IMR-90 (cell line): ENCODE results near the gene MACROD1. TPM values are rescaled to one million over a fixed set of nuclear protein-coding genes. Genes with fewer than 3 reads are reported as not detected.
A peak's percentile ranks its signal among the peaks of the same experiment; 100 is the strongest.

Experiments used
- ATAC-seq: fragments of 200-7000 bp; cut with Tn5 transposase; 2 replicates; pipeline ENCODE4 v1.9.1; 2020; ENCODE audit warnings: low read depth, mild to moderate bottlenecking, moderate library complexity
- BruUV-seq: library from RNA; stranded (reverse); fragments of 400-500 nt; replicated peaks from 2 replicates; lab custom pipeline; 2021; lab: Mats Ljungman, UMichigan
- CTCF ChIA-PET: fragments of 300-600 bp; formaldehyde crosslinking; extraction: SDS; loops from one replicate; lab custom pipeline; 2021; ENCODE audit warnings: antibody characterized with exemption; lab: Yijun Ruan, JAX
- POLR2A ChIA-PET: fragments of 300-600 bp; sonication (Branson Sonifier 250); formaldehyde crosslinking; loops from one replicate; lab custom pipeline; 2022; ENCODE audit warnings: antibody characterized with exemption; ENCODE audit not compliant: unreplicated experiment; lab: Charles Lee
- DNase-seq: peaks from one replicate; pipeline ENCODE4 v3.0.0; 2013
- H2AFZ ChIP-seq: replicated peaks from 2 replicates; pipeline ENCODE3; 2013; ENCODE audit warnings: low read length, mild to moderate bottlenecking; ENCODE audit not compliant: poor library complexity
- H2AK5ac ChIP-seq: 2 replicates; pipeline ENCODE4 v1.6.1; 2013; ENCODE audit warnings: low read depth, low read length, inconsistent platforms
- H2AK9ac ChIP-seq: replicated peaks from 2 replicates; pipeline ENCODE3; 2013; ENCODE audit warnings: mild to moderate bottlenecking, low read depth, low read length, moderate library complexity; ENCODE audit not compliant: poor library complexity
- H2BK120ac ChIP-seq: 2 replicates; pipeline ENCODE4 v1.6.1; 2013; ENCODE audit warnings: low read depth, low read length, inconsistent platforms
- H2BK15ac ChIP-seq: 3 replicates; pipeline ENCODE4 v1.6.1; 2013; ENCODE audit warnings: low read depth, low read length, inconsistent platforms
- H2BK20ac ChIP-seq: 2 replicates; pipeline ENCODE4 v1.6.1; 2013; ENCODE audit warnings: low read depth, mild to moderate bottlenecking, inconsistent platforms, low read length, moderate library complexity
- H2BK5ac ChIP-seq: 2 replicates; pipeline ENCODE4 v1.6.1; 2013; ENCODE audit warnings: mild to moderate bottlenecking, low read depth, low read length, inconsistent platforms; ENCODE audit not compliant: poor library complexity, severe bottlenecking
- H3K14ac ChIP-seq: replicated peaks from 2 replicates; pipeline ENCODE4 v1.6.1; 2013; ENCODE audit warnings: low read depth, low read length, inconsistent platforms
- H3K18ac ChIP-seq: 2 replicates; pipeline ENCODE4 v1.6.1; 2013; ENCODE audit warnings: low read depth, low read length, control low read depth
- H3K23ac ChIP-seq: 2 replicates; pipeline ENCODE4 v1.6.1; 2013; ENCODE audit warnings: low read depth, low read length, inconsistent platforms
- H3K27ac ChIP-seq: 2 replicates; pipeline ENCODE4 v1.5.1; 2013; ENCODE audit warnings: mild to moderate bottlenecking, control low read depth, low read length; ENCODE audit not compliant: insufficient read depth
- H3K27me3 ChIP-seq: 2 replicates; pipeline ENCODE4 v1.6.1; 2013; ENCODE audit warnings: low read length; ENCODE audit not compliant: control insufficient read depth, insufficient read depth
- H3K36me3 ChIP-seq: 2 replicates; pipeline ENCODE4 v1.6.1; 2013; ENCODE audit warnings: low read length, mixed read lengths; ENCODE audit not compliant: control insufficient read depth, insufficient read depth
- H3K4ac ChIP-seq: 2 replicates; pipeline ENCODE4 v1.6.1; 2013; ENCODE audit warnings: low read depth, low read length, inconsistent platforms
- H3K4me1 ChIP-seq: 2 replicates; pipeline ENCODE4 v1.6.1; 2013; ENCODE audit warnings: low read length, mixed read lengths; ENCODE audit not compliant: control insufficient read depth, insufficient read depth
- H3K4me2 ChIP-seq: 2 replicates; pipeline ENCODE4 v1.6.1; 2013; ENCODE audit warnings: low read depth, mild to moderate bottlenecking, control low read depth, low read length, moderate library complexity
- H3K4me3 ChIP-seq: 2 replicates; pipeline ENCODE4 v1.5.1; 2013; ENCODE audit warnings: low read depth, mild to moderate bottlenecking, control low read depth, low read length, moderate library complexity; ENCODE audit not compliant: insufficient read depth
- H3K56ac ChIP-seq: 2 replicates; pipeline ENCODE4 v1.6.1; 2013; ENCODE audit warnings: low read length, inconsistent platforms; ENCODE audit not compliant: insufficient read depth; ENCODE audit errors: extremely low read depth
- H3K79me1 ChIP-seq, 2 experiments: 2 replicates each; pipeline ENCODE4 v1.6.1; 2013; ENCODE audit warnings: low read length in 2 of 2, inconsistent platforms in 1 of 2, low read depth in 1 of 2
- H3K9ac ChIP-seq: 2 replicates; pipeline ENCODE4 v1.6.1; 2013; ENCODE audit warnings: low read depth, low read length, control low read depth
- H3K9me1 ChIP-seq: 2 replicates; pipeline ENCODE4 v1.6.1; 2013; ENCODE audit warnings: low read length, inconsistent platforms; ENCODE audit not compliant: insufficient read depth
- H3K9me3 ChIP-seq: 2 replicates; pipeline ENCODE4 v1.6.1; 2013; ENCODE audit warnings: low read length; ENCODE audit not compliant: control insufficient read depth, insufficient read depth
- H4K20me1 ChIP-seq: 2 replicates; pipeline ENCODE4 v1.6.1; 2013; ENCODE audit warnings: low read length, inconsistent platforms; ENCODE audit not compliant: insufficient read depth
- H4K5ac ChIP-seq: 2 replicates; pipeline ENCODE4 v1.6.1; 2013; ENCODE audit warnings: mild to moderate bottlenecking, low read depth, low read length, control low read depth
- H4K8ac ChIP-seq, 2 experiments: 2 replicates each; pipeline ENCODE4 v1.6.1; 2013; ENCODE audit warnings: low read depth in 2 of 2, low read length in 2 of 2, control low read depth in 1 of 2, inconsistent platforms in 1 of 2
- H4K91ac ChIP-seq: 2 replicates; pipeline ENCODE4 v1.6.1; 2013; ENCODE audit warnings: low read depth, low read length, inconsistent platforms; ENCODE audit not compliant: insufficient read depth
- CEBPB ChIP-seq: IDR thresholded peaks from 2 replicates; pipeline ENCODE4 v1.6.1; 2012; ENCODE audit warnings: low read depth, low read length, improper control_type of control experiment
- CHD1 ChIP-seq: IDR thresholded peaks from 2 replicates; pipeline ENCODE4 v1.6.1; 2012; ENCODE audit warnings: low read depth, low read length, improper control_type of control experiment
- CTCF ChIP-seq: conservative IDR thresholded peaks from 2 replicates; pipeline ENCODE4 v1.5.1; 2012; ENCODE audit warnings: mild to moderate bottlenecking, low read depth, low read length, improper control_type of control experiment
- FOS ChIP-seq: fragments of 150-350 bp; IDR thresholded peaks from 2 replicates; pipeline ENCODE4 v1.6.1; 2016; ENCODE audit warnings: low read depth, low read length
- MAZ ChIP-seq: IDR thresholded peaks from 2 replicates; pipeline ENCODE4 v1.6.1; 2012; ENCODE audit warnings: low read depth, mild to moderate bottlenecking, low read length, improper control_type of control experiment, moderate library complexity, borderline replicate concordance
- MXI1 ChIP-seq: IDR thresholded peaks from 2 replicates; pipeline ENCODE4 v1.6.1; 2012; ENCODE audit warnings: low read depth, mild to moderate bottlenecking, low read length, moderate library complexity, borderline replicate concordance
- NFE2L2 ChIP-seq: fragments of 150-350 bp; IDR thresholded peaks from 2 replicates; pipeline ENCODE4 v1.6.1; 2016; ENCODE audit warnings: low read depth, mild to moderate bottlenecking, low read length
- POLR2A ChIP-seq: IDR thresholded peaks from 2 replicates; pipeline ENCODE4 v1.6.1; 2012; ENCODE audit warnings: mild to moderate bottlenecking, low read depth, low read length
- RAD21 ChIP-seq: IDR thresholded peaks from 2 replicates; pipeline ENCODE4 v1.6.1; 2012; ENCODE audit warnings: low read length, improper control_type of control experiment
- RCOR1 ChIP-seq: IDR thresholded peaks from 2 replicates; pipeline ENCODE4 v1.6.1; 2012; ENCODE audit warnings: mild to moderate bottlenecking, low read length, improper control_type of control experiment; ENCODE audit not compliant: insufficient replicate concordance
- RFX5 ChIP-seq: IDR thresholded peaks from 2 replicates; pipeline ENCODE4 v1.8.0; 2012; ENCODE audit warnings: low read depth, mild to moderate bottlenecking, low read length, moderate library complexity
- SMC3 ChIP-seq: fragments of 150-350 bp; IDR thresholded peaks from 2 replicates; pipeline ENCODE4 v1.6.1; 2016; ENCODE audit warnings: low read depth, mild to moderate bottlenecking, antibody characterized with exemption, low read length, moderate library complexity
- WGBS, 2 experiments: methylation state at CpG; one replicate each; pipeline versions ENCODE4 v1.1.5 to v1.1.7; 2013; ENCODE audit warnings: missing lambda C conversion rate in 2 of 2; ENCODE audit not compliant: insufficient read length in 1 of 2; ENCODE audit errors: extremely low coverage in 2 of 2; 5-methylcytosine and 5-hydroxymethylcytosine counted together
- dilution Hi-C: fragments of 300-500 bp; cut with HindIII; formaldehyde crosslinking; loops from one replicate; pipeline ENCODE4 v1.14.3; 2018; ENCODE audit warnings: low sequenced_read_pairs; ENCODE audit not compliant: unreplicated experiment
- in situ Hi-C: fragments of 300-500 bp; cut with MboI; formaldehyde crosslinking; loops from 3 replicates; pipeline ENCODE4 v1.14.3; 2019; ENCODE audit warnings: low sequenced_read_pairs, inconsistent platforms, mixed read lengths
- intact Hi-C: fragments of 100-400 bp; cut with micrococcal nuclease; formaldehyde crosslinking; loops from 2 replicates; pipeline ENCODE4 v1.10.0; 2022
- polyA plus RNA-seq, 3 experiments: library from polyadenylated mRNA; depleted of rRNA; stranded (reverse); fragments of >200 nt; gene quantifications; 2 replicates each; pipeline ENCODE4 v1.2.3, GENCODE V29; 2012; ENCODE audit warnings: low replicate concordance in 1 of 3
- total RNA-seq: library from RNA; depleted of rRNA; stranded (reverse); fragments of >200 nt; gene quantifications from 2 replicates; pipeline ENCODE4 v1.2.3, GENCODE V29; 2012
- TF ChIP-seq, protein P1 (sequence below): fragments of 150-350 bp; IDR thresholded peaks from 2 replicates; pipeline ENCODE4 v1.6.1; 2017; ENCODE audit warnings: mild to moderate bottlenecking, antibody characterized with exemption, low read length, low read depth
- TF ChIP-seq, protein P2 (sequence below): fragments of 150-350 bp; IDR thresholded peaks from 2 replicates; pipeline ENCODE4 v1.6.1; 2016; ENCODE audit warnings: low read depth, mild to moderate bottlenecking, low read length, moderate library complexity, borderline replicate concordance

The MACROD1 gene
- total and polyA plus RNA-seq, 2 of the 4 experiments (the other 2 are of a cell fraction), result 2.5 to 9.3 TPM

GRCh38 chr11:64041846-64042245 is 124.1 kb downstream of the MACROD1 start:
- Histone ChIP-seq H3K27ac (no peak overlapping the region), H3K4me2 (no peak overlapping the region), H2BK120ac (no peak overlapping the region), H4K20me1 (peaks cover 7% of the 10 kb centered on the region; the same call in 1 of the 2 replicates), H3K4me1 (no peaks in the 10 kb centered on the region), H3K36me3 (no peaks in the 10 kb centered on the region), H3K4me3 (no peak overlapping the region), H3K9ac (no peak overlapping the region), H4K8ac (no peak overlapping the region), H3K14ac (no peak overlapping the region), H4K91ac (no peak overlapping the region), H3K56ac (no peak overlapping the region), H2BK20ac (no peak overlapping the region), H2AK5ac (no peak overlapping the region), H3K27me3 (no peaks in the 10 kb centered on the region; the same call in 1 of the 2 replicates), H3K18ac (no peak overlapping the region), H3K23ac (no peak overlapping the region), H2BK5ac (no peak overlapping the region), H3K4ac (no peak overlapping the region), H4K5ac (no peak overlapping the region), H3K79me1 (no peaks in the 10 kb centered on the region), H3K9me3 (no peaks in the 10 kb centered on the region), H3K9me1 (no peaks in the 10 kb centered on the region), H2AFZ (peak overlapping the region; percentile 1), H2BK15ac (no peak overlapping the region), H2AK9ac (no peak overlapping the region)
- ChIA-PET POLR2A (no interaction called here), CTCF (no interaction called here)
- intact Hi-C loops, result no loop called here
- BruUV-seq, result no TSS peak
- DNase-seq (no peak), ATAC-seq (no peak)
- WGBS, 2 experiments, result 94% methylated on average over 6 of the region's 9 CpGs; no CpG with 5 or more reads in 1 of the 2 experiments
- no peak for TF ChIP-seq CEBPB
- TF ChIP-seq MAZ, result no peak
- no peak for TF ChIP-seq NFE2L2
- no peak for TF ChIP-seq CHD1
- TF ChIP-seq FOS, result no peak
- no peak for TF ChIP-seq RCOR1
- TF ChIP-seq MXI1, result no peak
- TF ChIP-seq RAD21, result no peak
- TF ChIP-seq, protein P1, sequence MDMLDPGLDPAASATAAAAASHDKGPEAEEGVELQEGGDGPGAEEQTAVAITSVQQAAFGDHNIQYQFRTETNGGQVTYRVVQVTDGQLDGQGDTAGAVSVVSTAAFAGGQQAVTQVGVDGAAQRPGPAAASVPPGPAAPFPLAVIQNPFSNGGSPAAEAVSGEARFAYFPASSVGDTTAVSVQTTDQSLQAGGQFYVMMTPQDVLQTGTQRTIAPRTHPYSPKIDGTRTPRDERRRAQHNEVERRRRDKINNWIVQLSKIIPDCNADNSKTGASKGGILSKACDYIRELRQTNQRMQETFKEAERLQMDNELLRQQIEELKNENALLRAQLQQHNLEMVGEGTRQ, result no peak
- no peak for TF ChIP-seq CTCF
- TF ChIP-seq POLR2A, result no peak
- TF ChIP-seq, protein P2, sequence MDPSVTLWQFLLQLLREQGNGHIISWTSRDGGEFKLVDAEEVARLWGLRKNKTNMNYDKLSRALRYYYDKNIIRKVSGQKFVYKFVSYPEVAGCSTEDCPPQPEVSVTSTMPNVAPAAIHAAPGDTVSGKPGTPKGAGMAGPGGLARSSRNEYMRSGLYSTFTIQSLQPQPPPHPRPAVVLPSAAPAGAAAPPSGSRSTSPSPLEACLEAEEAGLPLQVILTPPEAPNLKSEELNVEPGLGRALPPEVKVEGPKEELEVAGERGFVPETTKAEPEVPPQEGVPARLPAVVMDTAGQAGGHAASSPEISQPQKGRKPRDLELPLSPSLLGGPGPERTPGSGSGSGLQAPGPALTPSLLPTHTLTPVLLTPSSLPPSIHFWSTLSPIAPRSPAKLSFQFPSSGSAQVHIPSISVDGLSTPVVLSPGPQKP, result no peak
- TF ChIP-seq SMC3, result no peak
- TF ChIP-seq RFX5, result no peak
- in situ Hi-C loops, result no loop called here
- dilution Hi-C loops, result no loop called here
